Left lung (tissue), 10 donors: Measurements from ENCODE around the gene SF3A2. TPM values are rescaled to one million over a fixed set of nuclear protein-coding genes. Genes with fewer than 3 reads are reported as not detected.
A peak's percentile ranks its signal among the peaks of the same experiment; 100 is the strongest.

Experiments
- ATAC-seq: fragments of 200-7000 bp; cut with Tn5 transposase; one replicate; pipeline ENCODE4 v1.9.1; 2020; ENCODE audit warnings: moderate library complexity
- DNase-seq, 4 donors: peaks; one replicate each; pipeline ENCODE4 v3.0.0-alpha.2; 2013 to 2020
- H3K27ac ChIP-seq, 2 donors: fragments of 200-600 bp; sonication (generic) in 1 of 2; one replicate each; pipeline versions ENCODE4 v1.5.0 to v1.8.0; 2020 to 2021
- H3K27me3 ChIP-seq, 2 donors: fragments of 200-600 bp; sonication (generic) in 1 of 2; one replicate each; pipeline versions ENCODE4 v1.5.0 to v1.8.0; 2020 to 2021
- H3K36me3 ChIP-seq, 2 donors: fragments of 200-600 bp; sonication (generic) in 1 of 2; one replicate each; pipeline versions ENCODE4 v1.5.0 to v1.8.0; 2020 to 2021
- H3K4me1 ChIP-seq, 2 donors: fragments of 200-600 bp; one replicate each; pipeline ENCODE4 v1.8.0; 2021
- H3K4me3 ChIP-seq, 2 donors: fragments of 200-600 bp; sonication (generic) in 1 of 2; one replicate each; pipeline versions ENCODE4 v1.5.0 to v1.8.0; 2020 to 2021; ENCODE audit warnings: mild to moderate bottlenecking in 1 of 2
- H3K9me3 ChIP-seq, 2 donors: fragments of 200-600 bp; sonication (generic) in 1 of 2; one replicate each; pipeline versions ENCODE4 v1.5.0 to v1.8.0; 2020 to 2021
- intact Hi-C, 2 donors: fragments of 100-400 bp; cut with DNase I; formaldehyde crosslinking; loops; one replicate each; pipeline versions ENCODE4 v1.11.2 to v1.14.2; 2022
- polyA plus RNA-seq, 6 donors: library from polyadenylated mRNA; unstranded; fragments of 120-200 nt; gene quantifications; one replicate each; pipeline ENCODE4 v1.2.1, GENCODE V29; 2013; ENCODE audit not compliant: insufficient read length in 6 of 6
- total RNA-seq, 2 donors: library from RNA; stranded (reverse); fragmentation: NEBNext Ultra II Directional; extraction: Animal tissue kit (Norgen Biotek cat#: 25700); gene quantifications; one replicate each; pipeline ENCODE4 v1.2.1, GENCODE V29; 2021
- TF ChIP-seq, protein P1 (sequence below), 2 donors: fragments of 200-600 bp; sonication (generic) in 1 of 2; IDR thresholded peaks; one replicate each; pipeline versions ENCODE4 v1.5.0 to v1.8.0; 2021; ENCODE audit warnings: antibody characterized with exemption in 2 of 2
- donor health status: DM: no; HTN: yes; CAD: no.
- donor health status: DM: no; HTN: no; CAD: no.

Gene SF3A2
- total and polyA plus RNA-seq, 8 donors = 50.1 to 81.5 (median 71.4) TPM

DNA sequence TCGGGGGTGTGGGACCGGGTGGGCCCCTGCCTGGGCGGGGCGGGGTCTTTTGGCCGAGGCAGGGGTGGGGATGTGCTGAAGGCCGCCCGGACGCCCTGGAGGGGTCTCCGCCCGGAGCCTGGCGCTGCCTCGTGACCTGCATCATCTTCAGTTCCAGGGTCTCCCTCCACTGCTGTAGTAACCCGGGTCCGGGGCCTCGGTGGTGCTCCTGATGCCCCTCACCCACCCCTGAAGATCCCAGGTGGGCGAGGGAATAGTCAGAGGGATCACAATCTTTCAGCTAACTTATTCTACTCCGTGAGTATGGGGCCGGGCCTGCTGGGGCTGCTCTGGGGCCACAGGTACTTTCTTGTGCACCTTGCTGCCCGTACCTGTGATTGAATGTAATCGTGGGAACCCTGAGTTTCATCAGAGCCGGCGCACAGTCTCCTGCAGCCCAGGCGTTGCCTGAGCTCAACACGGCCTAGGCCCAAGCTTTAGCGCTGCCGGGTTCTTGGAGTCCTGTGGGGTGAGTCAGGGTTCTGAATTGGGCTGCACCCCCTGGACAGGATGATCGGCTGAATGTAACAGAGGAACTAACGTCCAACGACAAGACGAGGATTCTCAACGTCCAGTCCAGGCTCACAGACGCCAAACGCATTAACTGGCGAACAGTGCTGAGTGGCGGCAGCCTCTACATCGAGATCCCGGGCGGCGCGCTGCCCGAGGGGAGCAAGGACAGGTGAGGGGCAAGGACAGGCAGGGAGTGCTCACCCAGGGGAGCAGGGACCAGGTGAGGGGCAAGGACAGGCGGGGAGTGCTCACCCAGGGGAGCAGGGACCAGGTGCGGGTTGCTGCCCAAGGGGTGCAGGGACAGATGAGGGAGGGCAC lies 34.8 kb downstream of the SF3A2 start:
- H3K4me1 ChIP-seq = peaks cover 48 to 81% of the 10 kb centered on the region in 2 donors
- ATAC-seq (no peak), DNase-seq (peak in 1 of 4 donors; percentile 81)
- H3K27ac ChIP-seq = peak overlapping the region; percentile 91 to 99
- intact Hi-C loops = loop anchor here (5.0 to 10.0 kb wide), 2 partner anchors 34 to 113 kb away; partner anchors contain the start of genes PLEKHJ1 (in 2 of the 2) and SF3A2 (in 2 of the 2)
- peaks cover 0 to 42% of the 10 kb centered on the region in 2 donors for H3K36me3 ChIP-seq
- H3K27me3 ChIP-seq = no peaks in the 10 kb centered on the region
- TF ChIP-seq, protein P1, sequence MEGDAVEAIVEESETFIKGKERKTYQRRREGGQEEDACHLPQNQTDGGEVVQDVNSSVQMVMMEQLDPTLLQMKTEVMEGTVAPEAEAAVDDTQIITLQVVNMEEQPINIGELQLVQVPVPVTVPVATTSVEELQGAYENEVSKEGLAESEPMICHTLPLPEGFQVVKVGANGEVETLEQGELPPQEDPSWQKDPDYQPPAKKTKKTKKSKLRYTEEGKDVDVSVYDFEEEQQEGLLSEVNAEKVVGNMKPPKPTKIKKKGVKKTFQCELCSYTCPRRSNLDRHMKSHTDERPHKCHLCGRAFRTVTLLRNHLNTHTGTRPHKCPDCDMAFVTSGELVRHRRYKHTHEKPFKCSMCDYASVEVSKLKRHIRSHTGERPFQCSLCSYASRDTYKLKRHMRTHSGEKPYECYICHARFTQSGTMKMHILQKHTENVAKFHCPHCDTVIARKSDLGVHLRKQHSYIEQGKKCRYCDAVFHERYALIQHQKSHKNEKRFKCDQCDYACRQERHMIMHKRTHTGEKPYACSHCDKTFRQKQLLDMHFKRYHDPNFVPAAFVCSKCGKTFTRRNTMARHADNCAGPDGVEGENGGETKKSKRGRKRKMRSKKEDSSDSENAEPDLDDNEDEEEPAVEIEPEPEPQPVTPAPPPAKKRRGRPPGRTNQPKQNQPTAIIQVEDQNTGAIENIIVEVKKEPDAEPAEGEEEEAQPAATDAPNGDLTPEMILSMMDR (IDR thresholded peaks at IDR 0.05) = no peak
- H3K9me3 ChIP-seq = no peaks in the 10 kb centered on the region
- H3K4me3 ChIP-seq = peak overlapping the region; percentile 98 to 99

DNA sequence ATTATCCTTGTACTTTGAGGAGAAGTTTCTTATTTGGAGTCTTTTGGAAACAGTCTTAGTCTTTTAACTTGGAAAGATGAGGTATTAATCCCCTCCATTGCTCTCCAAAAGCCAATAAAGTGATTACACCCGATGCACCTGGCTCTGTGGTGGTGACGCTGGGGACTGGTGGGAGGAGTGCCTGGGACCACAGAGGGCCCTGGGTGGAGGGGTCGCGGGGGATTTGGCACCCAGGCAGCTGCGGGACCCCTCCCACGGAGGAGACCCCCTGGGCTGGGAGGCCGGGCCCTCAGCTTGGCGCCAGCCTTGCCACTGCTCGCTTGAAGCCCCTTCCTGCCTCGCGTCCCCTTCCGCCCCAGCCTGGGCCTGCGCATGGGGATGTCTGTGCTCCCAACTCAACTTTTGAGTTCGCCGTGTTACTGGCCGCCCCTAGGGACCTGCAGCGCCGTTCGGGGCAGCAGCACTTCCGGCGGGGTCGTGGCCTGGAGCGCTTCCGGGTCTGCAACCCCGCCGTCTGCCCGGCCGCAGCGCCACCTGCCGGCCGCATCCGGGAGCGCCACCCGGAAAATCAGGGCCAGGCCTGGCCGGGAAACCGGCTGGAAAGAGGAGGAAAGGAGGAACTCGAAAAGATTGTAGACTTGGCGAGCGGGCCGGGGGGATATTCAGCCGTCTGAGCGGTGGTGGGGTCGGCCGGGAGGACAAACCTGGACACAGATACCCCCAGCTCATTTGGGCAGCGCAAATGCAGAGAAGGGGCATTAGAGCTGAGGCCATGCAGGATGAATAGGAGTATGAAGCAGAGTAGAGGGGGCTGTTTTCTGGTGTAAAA lies 36.9 kb downstream of the SF3A2 start:
- intact Hi-C loops = loop anchor here (5.0 to 10.0 kb wide), 2 partner anchors 36 to 111 kb away; partner anchors contain the start of genes PLEKHJ1 (in 2 of the 2) and SF3A2 (in 2 of the 2)
- Histone ChIP-seq H3K4me3 (peak overlapping the region in 1 of 2 donors; percentile 99), H3K9me3 (no peaks in the 10 kb centered on the region), H3K27me3 (no peaks in the 10 kb centered on the region), H3K4me1 (peaks cover 38 to 67% of the 10 kb centered on the region in 2 donors), H3K36me3 (peaks cover 0 to 57% of the 10 kb centered on the region in 2 donors), H3K27ac (peak overlapping the region; percentile 63 to 77)
- TF ChIP-seq, protein P1 (IDR thresholded peaks at IDR 0.05) = peak; percentile 96 to 97
- DNase-seq (peak in 3 of 4 donors; percentile 70 to 94 (median 76)), ATAC-seq (peak; percentile 19)

DNA sequence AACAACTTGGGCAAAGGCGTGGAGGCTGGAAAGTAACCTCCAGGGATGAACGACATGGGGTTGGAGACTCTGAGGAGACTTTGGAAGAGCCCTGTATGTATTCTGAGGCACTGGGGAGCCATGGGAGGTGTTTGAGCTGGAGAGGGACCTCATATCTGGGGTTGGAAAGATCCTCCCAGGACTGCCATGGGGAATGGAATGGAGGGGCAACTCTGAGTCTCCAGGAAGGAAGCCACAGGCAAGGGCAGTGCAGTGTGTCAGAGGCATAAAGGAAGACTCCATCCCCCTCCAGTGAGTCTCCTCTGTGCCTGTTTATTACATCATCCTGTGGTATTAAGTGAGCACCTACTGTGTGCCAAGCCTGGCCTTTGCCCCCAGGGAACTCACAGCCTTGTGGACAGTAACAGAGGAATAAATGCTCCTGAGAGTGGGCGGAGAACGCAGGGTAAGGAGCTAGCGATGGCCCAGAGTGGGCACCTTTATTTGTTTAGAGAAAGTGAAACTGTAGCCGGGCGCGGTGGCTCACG lies 37.6 kb downstream of the SF3A2 start:
- H3K27me3 ChIP-seq = no peaks in the 10 kb centered on the region
- peak overlapping the region in 1 of 2 donors; percentile 77 for H3K27ac ChIP-seq
- H3K4me3 ChIP-seq = peak overlapping the region in 1 of 2 donors; percentile 99
- peaks cover 0 to 62% of the 10 kb centered on the region in 2 donors for H3K36me3 ChIP-seq
- DNase-seq (no peak), ATAC-seq (no peak)
- TF ChIP-seq, protein P1 (IDR thresholded peaks at IDR 0.05) = no peak
- intact Hi-C loops = loop anchor here (5.0 to 10.0 kb wide), 2 partner anchors 37 to 111 kb away; partner anchors contain the start of genes PLEKHJ1 (in 2 of the 2) and SF3A2 (in 2 of the 2)
- H3K9me3 ChIP-seq = no peaks in the 10 kb centered on the region
- peaks cover 35 to 65% of the 10 kb centered on the region in 2 donors for H3K4me1 ChIP-seq

DNA sequence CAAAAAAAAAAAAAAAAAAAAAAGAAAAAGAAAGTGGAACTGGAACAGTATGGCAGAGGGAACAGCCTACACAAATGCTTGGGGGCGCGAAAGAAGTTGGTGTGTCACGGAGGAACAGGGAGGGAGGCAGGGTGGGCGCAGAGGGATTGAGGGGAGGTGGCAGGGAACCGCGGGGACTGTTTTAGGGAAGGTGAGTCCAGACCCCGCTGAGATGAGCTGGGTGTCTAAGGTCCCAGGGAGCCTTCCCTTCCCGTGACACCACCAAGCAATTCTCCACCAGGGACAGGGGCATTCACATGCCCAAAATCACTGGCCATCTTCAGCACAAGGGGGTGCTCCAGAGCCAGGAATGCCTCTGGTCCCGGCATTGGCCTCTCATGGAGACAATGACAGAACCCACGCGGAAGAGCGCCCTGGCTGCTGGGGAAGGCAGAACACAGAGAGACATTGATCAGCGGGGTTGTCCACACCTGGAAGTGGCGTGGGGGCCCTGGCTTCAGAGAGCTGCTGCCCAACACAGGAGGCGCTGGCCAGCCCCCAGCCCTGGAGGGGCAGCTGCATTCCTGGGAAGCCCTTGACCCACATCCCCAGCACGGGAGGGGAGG lies 38.4 kb downstream of the SF3A2 start:
- DNase-seq (peak in 2 of 4 donors; percentile 71 to 85), ATAC-seq (peak; percentile 51)
- H3K4me1 ChIP-seq = peaks cover 35 to 66% of the 10 kb centered on the region in 2 donors
- H3K9me3 ChIP-seq = no peaks in the 10 kb centered on the region
- no peaks in the 10 kb centered on the region for H3K27me3 ChIP-seq
- peaks cover 0 to 62% of the 10 kb centered on the region in 2 donors for H3K36me3 ChIP-seq
- TF ChIP-seq, protein P1 (IDR thresholded peaks at IDR 0.05) = peak; percentile 35 to 61
- no peak overlapping the region for H3K4me3 ChIP-seq
- peak overlapping the region in 1 of 2 donors; percentile 53 for H3K27ac ChIP-seq
- intact Hi-C loops = loop anchor here (5.0 to 10.0 kb wide), 2 partner anchors 38 to 110 kb away; partner anchors contain the start of genes PLEKHJ1 (in 2 of the 2) and SF3A2 (in 2 of the 2)
